Measurements from ENCODE around the gene ATP11B.

Gene ATP11B

DNA sequence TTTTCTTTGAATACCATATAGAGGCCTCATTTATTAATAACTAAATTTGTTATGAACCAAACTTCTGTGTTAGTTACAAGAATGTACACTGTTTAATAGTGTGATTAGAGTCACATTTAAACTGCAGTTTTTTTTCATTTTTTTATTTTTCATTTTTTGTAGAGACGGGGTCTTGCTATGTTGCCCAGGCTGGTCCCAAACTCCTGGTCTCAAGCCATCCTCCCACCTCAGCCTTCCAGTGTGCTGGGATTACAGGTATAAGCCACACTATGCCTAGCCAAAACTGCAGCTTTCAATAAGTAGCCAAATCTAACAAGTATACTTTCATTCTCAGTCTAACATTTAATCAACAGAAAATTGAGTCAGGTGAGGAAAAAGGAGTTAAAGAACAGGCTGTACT lies 10.2 kb upstream of the ATP11B start:
- Histone ChIP-seq H3K9me3 (ENCODE audit: control insufficient read depth, low read length) (no peaks in the 10 kb centered on the region), H3K36me3 (ENCODE audit: control insufficient read depth, insufficient read depth, low read length, severe bottlenecking) (no peaks in the 10 kb centered on the region), H3K9ac (ENCODE audit: low read length) (no peak overlapping the region), H3K4me1 (ENCODE audit: control insufficient read depth, insufficient read depth, low read length) (no peaks in the 10 kb centered on the region), H3K27me3 (replicated peaks; ENCODE audit: control insufficient read depth, insufficient read depth, low read length) (no peaks in the 10 kb centered on the region), H3K4me3 (ENCODE audit: low read length) (no peak overlapping the region)
- DNase-seq (ENCODE audit: low read depth), result no peak

DNA sequence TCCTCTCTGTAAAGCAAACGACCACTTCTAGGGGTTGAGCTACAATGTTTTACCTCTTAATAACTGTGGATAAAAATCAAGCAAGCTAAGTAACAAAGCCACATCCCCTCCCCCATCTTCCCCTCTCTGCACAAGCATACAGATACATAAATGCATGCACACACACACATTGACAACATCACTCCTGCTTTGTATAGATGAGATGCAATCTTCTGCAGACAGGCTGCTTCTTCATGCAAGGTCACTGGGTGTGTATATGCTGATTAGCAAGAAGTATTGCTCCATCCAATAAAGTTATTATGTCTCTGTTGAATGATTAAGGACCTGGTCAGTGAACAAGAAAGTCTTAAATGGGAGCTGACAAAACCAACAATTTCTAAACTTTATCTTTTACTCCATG lies 8.8 kb upstream of the ATP11B start:
- Histone ChIP-seq H3K9me3 (ENCODE audit: control insufficient read depth, low read length) (no peaks in the 10 kb centered on the region), H3K36me3 (ENCODE audit: control insufficient read depth, insufficient read depth, low read length, severe bottlenecking) (no peaks in the 10 kb centered on the region), H3K27me3 (replicated peaks; ENCODE audit: control insufficient read depth, insufficient read depth, low read length) (no peaks in the 10 kb centered on the region), H3K4me1 (ENCODE audit: control insufficient read depth, insufficient read depth, low read length) (no peaks in the 10 kb centered on the region), H3K4me3 (ENCODE audit: low read length) (no peak overlapping the region), H3K9ac (ENCODE audit: low read length) (no peak overlapping the region)
- no peak for DNase-seq (ENCODE audit: low read depth)

- no peaks in the 10 kb centered on the region for H3K4me1 ChIP-seq (ENCODE audit: control insufficient read depth, insufficient read depth, low read length)
- no peak overlapping the region for H3K4me3 ChIP-seq (ENCODE audit: low read length)
- H3K36me3 ChIP-seq (ENCODE audit: control insufficient read depth, insufficient read depth, low read length, severe bottlenecking), result no peaks in the 10 kb centered on the region
These were observed 8.2 kb upstream of the ATP11B start for GRCh38 chr3:182785142-182785541.

DNA sequence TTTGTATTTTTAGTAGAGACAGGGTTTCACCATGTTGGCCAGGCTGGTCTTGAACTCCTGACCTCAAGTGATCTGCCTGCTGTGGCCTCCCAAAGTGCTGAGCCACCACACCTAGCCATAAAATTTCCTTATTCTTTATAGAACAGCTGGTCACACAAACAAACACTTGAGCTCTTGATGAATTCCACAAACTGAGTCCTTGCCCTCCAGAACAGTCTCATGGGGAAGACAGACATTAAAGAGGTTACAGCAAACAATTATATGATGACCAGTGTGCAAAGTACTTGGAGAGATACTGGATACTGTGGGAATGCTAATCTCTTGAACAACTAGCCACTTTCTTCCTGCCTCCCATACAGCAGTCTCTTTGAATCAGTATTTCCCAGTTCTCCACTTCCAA lies 7.5 kb upstream of the ATP11B start:
- Histone ChIP-seq H3K9ac (ENCODE audit: low read length) (no peak overlapping the region), H3K27me3 (replicated peaks; ENCODE audit: control insufficient read depth, insufficient read depth, low read length) (peaks cover 5% of the 10 kb centered on the region), H3K4me1 (ENCODE audit: control insufficient read depth, insufficient read depth, low read length) (no peaks in the 10 kb centered on the region), H3K9me3 (ENCODE audit: control insufficient read depth, low read length) (no peaks in the 10 kb centered on the region), H3K4me3 (ENCODE audit: low read length) (no peak overlapping the region), H3K36me3 (ENCODE audit: control insufficient read depth, insufficient read depth, low read length, severe bottlenecking) (no peaks in the 10 kb centered on the region)
- DNase-seq (ENCODE audit: low read depth), result no peak

More at GRCh38 chr3:182785142-182785541, 8.2 kb upstream of the ATP11B start:
- Histone ChIP-seq H3K27me3 (replicated peaks; ENCODE audit: control insufficient read depth, insufficient read depth, low read length) (no peaks in the 10 kb centered on the region), H3K9me3 (ENCODE audit: control insufficient read depth, low read length) (no peaks in the 10 kb centered on the region), H3K9ac (ENCODE audit: low read length) (no peak overlapping the region)
- DNase-seq (ENCODE audit: low read depth), result no peak

DNA sequence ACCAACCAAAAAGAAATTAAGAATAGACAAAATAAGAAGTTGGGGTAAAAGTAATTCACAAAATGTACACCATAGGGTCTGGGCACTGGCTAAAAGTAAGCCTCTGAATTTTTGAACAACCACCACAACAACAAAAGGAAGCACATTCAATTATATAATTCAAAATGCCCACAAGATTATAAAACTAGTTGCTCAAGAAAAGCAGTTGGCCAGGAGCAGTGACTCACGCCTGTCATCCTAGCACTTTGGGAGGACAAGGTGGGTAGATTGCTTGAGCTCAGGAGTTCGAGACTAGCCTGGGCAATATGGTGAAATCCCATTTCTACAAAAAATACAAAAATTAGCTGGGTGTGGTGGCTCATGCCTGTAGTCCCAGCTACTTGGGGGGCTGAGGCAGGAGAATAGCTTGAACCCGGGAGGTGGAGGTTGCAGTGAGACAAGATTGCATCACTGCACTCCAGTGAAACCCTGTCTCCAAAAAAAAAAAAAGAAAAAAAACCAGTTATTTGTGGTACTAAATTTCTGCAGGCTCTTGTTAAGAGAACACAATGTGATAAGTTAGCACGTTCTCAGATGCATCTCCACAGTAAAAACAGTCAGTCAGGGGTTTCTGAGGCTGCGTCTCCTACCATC lies 6.6 kb upstream of the ATP11B start:
- no peak overlapping the region for H3K9ac ChIP-seq (ENCODE audit: low read length)
- H3K9me3 ChIP-seq (ENCODE audit: control insufficient read depth, low read length), result no peaks in the 10 kb centered on the region
- H3K27me3 ChIP-seq (replicated peaks; ENCODE audit: control insufficient read depth, insufficient read depth, low read length), result peaks cover 5% of the 10 kb centered on the region
- H3K4me1 ChIP-seq (ENCODE audit: control insufficient read depth, insufficient read depth, low read length), result no peaks in the 10 kb centered on the region
- H3K4me3 ChIP-seq (ENCODE audit: low read length), result no peak overlapping the region
- no peaks in the 10 kb centered on the region for H3K36me3 ChIP-seq (ENCODE audit: control insufficient read depth, insufficient read depth, low read length, severe bottlenecking)
- no peak for DNase-seq (ENCODE audit: low read depth)

DNA sequence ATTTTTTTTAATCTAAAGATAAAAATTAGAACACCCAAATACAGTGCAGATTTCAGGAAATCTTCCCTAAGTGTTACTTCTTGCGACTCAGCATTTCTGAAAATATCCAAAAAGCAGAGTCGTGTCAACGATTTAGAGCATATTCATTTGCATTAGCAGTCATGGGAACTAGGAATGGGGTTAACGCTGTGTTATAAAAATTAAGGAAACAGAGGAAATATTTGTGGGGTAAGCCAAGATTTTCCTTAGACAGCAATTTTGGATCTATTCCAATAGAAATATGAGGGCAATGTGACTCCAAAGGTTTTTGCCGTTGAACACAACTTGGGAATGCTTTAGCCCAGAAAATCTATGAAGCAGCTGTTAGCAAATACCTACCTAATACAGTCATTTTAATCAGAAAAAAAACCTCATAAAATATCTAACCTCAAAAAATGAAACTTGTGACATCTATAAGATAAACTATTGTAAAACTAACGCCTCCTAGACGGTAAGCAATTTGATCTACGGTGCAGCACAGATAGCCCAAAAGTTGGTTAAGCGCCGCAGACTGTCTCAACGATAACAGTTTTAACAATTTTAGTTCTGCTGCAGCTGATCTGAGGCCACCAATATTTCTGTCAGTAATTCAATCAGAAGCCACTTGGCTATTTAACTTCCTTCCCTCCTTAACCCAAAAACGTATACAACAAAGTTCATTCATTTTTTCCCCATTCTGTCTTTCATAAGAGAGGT lies 5.8 kb upstream of the ATP11B start:
- Histone ChIP-seq H3K36me3 (ENCODE audit: control insufficient read depth, insufficient read depth, low read length, severe bottlenecking) (no peaks in the 10 kb centered on the region), H3K27me3 (replicated peaks; ENCODE audit: control insufficient read depth, insufficient read depth, low read length) (peaks cover 5% of the 10 kb centered on the region), H3K9ac (ENCODE audit: low read length) (no peak overlapping the region), H3K9me3 (ENCODE audit: control insufficient read depth, low read length) (no peaks in the 10 kb centered on the region), H3K4me3 (ENCODE audit: low read length) (no peak overlapping the region), H3K4me1 (ENCODE audit: control insufficient read depth, insufficient read depth, low read length) (peaks cover 2% of the 10 kb centered on the region)
- DNase-seq (ENCODE audit: low read depth), result peak; percentile 42

DNA sequence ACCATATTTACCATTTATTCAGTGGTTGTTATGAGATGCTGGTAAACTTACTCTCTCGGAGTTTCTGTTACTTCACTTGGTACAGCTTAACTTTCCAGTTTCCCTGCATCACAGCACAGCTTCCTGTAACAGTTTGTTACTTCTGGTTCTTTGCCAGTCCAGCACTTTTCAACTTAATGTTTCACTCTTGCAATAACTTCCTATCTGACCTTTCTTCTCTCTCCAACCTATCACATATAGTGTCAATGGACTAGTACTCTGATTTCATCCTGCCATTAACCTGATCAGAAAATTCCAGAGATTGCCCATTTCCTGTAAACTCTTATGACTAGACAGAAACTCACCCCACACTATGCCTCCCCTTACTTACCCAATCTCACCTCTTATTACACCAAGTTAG lies 3.9 kb upstream of the ATP11B start:
- peaks cover 5% of the 10 kb centered on the region for H3K27me3 ChIP-seq (replicated peaks; ENCODE audit: control insufficient read depth, insufficient read depth, low read length)
- DNase-seq (ENCODE audit: low read depth), result peak; percentile 43
- no peak overlapping the region for H3K4me3 ChIP-seq (ENCODE audit: low read length)
- H3K36me3 ChIP-seq (ENCODE audit: control insufficient read depth, insufficient read depth, low read length, severe bottlenecking), result no peaks in the 10 kb centered on the region
- no peak overlapping the region for H3K9ac ChIP-seq (ENCODE audit: low read length)
- H3K4me1 ChIP-seq (ENCODE audit: control insufficient read depth, insufficient read depth, low read length), result peaks cover 5% of the 10 kb centered on the region
- no peaks in the 10 kb centered on the region for H3K9me3 ChIP-seq (ENCODE audit: control insufficient read depth, low read length)

DNA sequence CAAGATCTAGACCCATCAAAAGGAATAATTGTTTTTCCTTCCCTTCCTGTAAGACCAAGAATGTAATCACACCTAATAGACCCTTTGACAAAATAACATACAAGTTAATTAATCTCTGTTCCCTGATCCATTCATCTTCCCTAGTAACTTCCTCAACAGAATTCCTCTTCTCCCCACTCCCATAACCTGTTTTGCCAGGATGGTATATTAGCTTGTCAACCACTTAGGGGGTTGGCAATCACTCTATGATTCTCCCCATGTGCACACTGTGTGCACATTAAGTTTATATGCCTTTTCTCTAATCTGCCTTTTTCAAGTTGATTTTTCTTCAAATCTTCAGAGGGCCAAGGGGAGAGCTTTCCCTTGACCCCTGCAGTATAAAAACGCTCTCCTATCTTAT lies 2.7 kb upstream of the ATP11B start:
- Histone ChIP-seq H3K4me1 (ENCODE audit: control insufficient read depth, insufficient read depth, low read length) (peaks cover 10% of the 10 kb centered on the region), H3K27me3 (replicated peaks; ENCODE audit: control insufficient read depth, insufficient read depth, low read length) (peaks cover 5% of the 10 kb centered on the region), H3K36me3 (ENCODE audit: control insufficient read depth, insufficient read depth, low read length, severe bottlenecking) (no peaks in the 10 kb centered on the region), H3K9me3 (ENCODE audit: control insufficient read depth, low read length) (no peaks in the 10 kb centered on the region), H3K4me3 (ENCODE audit: low read length) (no peak overlapping the region), H3K9ac (ENCODE audit: low read length) (no peak overlapping the region)
- DNase-seq (ENCODE audit: low read depth), result no peak

DNA sequence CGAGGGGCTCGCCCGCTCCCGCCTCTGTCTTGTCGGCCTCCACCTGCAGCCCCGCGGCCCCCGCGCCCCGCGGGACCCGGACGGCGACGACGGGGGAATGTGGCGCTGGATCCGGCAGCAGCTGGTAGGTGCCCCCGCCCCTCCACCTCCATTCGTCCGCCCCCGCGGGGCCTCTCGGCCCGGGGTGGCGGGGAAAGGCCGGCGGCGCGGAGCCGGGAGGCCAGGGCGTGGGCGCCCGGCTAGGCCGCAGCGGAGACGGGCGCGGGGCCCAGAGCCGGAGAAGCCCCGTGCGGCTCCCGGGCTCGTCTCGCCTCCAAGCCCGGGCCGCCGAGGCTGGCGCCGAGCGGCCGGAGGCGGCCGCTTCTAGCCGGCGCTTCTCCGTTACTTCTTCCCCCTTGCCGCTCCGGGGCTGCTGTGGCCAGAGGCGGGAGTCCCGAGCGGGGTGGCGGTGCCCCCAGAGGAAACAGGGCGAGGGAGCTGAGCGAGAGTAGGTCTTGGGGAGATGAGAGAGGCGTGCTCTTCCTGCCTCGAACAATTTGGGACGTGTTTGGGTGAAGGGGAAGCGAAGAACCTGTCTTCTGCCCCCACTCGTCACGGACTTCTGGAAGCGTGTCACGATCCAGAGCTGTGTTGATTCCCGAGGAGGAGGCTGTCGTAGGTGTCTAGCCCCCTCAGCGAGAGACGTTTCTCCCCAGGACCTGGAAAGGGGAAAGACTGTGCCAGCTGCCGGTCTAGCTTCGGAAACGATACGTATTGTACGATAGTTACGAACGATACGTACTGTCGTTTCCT lies 555 bp downstream of the ATP11B start:
- Histone ChIP-seq H3K4me3 (ENCODE audit: low read length) (peak overlapping the region; percentile 85), H3K9ac (ENCODE audit: low read length) (peak overlapping the region; percentile 93), H3K9me3 (ENCODE audit: control insufficient read depth, low read length) (no peaks in the 10 kb centered on the region), H3K4me1 (ENCODE audit: control insufficient read depth, insufficient read depth, low read length) (peaks cover 15% of the 10 kb centered on the region), H3K27me3 (replicated peaks; ENCODE audit: control insufficient read depth, insufficient read depth, low read length) (peaks cover 5% of the 10 kb centered on the region), H3K36me3 (ENCODE audit: control insufficient read depth, insufficient read depth, low read length, severe bottlenecking) (no peaks in the 10 kb centered on the region)
- peak; percentile 80 for DNase-seq (ENCODE audit: low read depth)

GRCh38 chr3:182794455-182795388 lies 1.4 kb downstream of the ATP11B start:
- H3K27me3 ChIP-seq (replicated peaks; ENCODE audit: control insufficient read depth, insufficient read depth, low read length), result peaks cover 5% of the 10 kb centered on the region
- H3K4me1 ChIP-seq (ENCODE audit: control insufficient read depth, insufficient read depth, low read length), result peaks cover 15% of the 10 kb centered on the region

More at GRCh38 chr3:182794455-182795388, 1.4 kb downstream of the ATP11B start:
- Histone ChIP-seq H3K36me3 (ENCODE audit: control insufficient read depth, insufficient read depth, low read length, severe bottlenecking) (no peaks in the 10 kb centered on the region), H3K9ac (ENCODE audit: low read length) (peak overlapping the region; percentile 93), H3K4me3 (ENCODE audit: low read length) (peak overlapping the region; percentile 85), H3K9me3 (ENCODE audit: control insufficient read depth, low read length) (no peaks in the 10 kb centered on the region)
- peak; percentile 54 for DNase-seq (ENCODE audit: low read depth)

Measured in adipocyte (in vitro differentiated cells).